K562 (cell line): ENCODE results near the gene ZDHHC8. TPM values are rescaled to one million over a fixed set of nuclear protein-coding genes. Genes with fewer than 3 reads are reported as not detected.
A peak's percentile ranks its signal among the peaks of the same experiment; 100 is the strongest.

Experiments used
- ARID3A ChIP-seq: IDR thresholded peaks from 2 replicates; pipeline ENCODE4 v1.6.1; 2012; ENCODE audit warnings: low read depth, low read length, improper control_type of control experiment, borderline replicate concordance
- BRF1 ChIP-seq: IDR thresholded peaks from 3 replicates; pipeline ENCODE4 v1.6.1; 2011; ENCODE audit warnings: borderline replicate concordance, mild to moderate bottlenecking; ENCODE audit not compliant: insufficient read length; ENCODE audit errors: extremely low read depth
- C11orf30 ChIP-seq: fragments of 450-650 bp; IDR thresholded peaks from 2 replicates; pipeline ENCODE4 v1.6.1; 2016; ENCODE audit warnings: low read depth, mild to moderate bottlenecking
- E4F1 ChIP-seq: fragments of 250-450 bp; sonication (Bioruptor Pico); IDR thresholded peaks from 2 replicates; pipeline ENCODE4 v1.5.0; 2021; ENCODE audit warnings: mild to moderate bottlenecking, borderline replicate concordance
- GATAD2B ChIP-seq: fragments of 450-650 bp; IDR thresholded peaks from 2 replicates; pipeline ENCODE4 v1.6.1; 2017; ENCODE audit warnings: mild to moderate bottlenecking, borderline replicate concordance
- HNRNPH1 ChIP-seq: fragments of 200-400 bp; formaldehyde crosslinking; optimal IDR thresholded peaks from 2 replicates; pipeline ENCODE3; 2017; ENCODE audit warnings: low read depth, mild to moderate bottlenecking, low read length, moderate library complexity
- LARP7 ChIP-seq: fragments of 450-650 bp; IDR thresholded peaks from 2 replicates; pipeline ENCODE4 v1.6.1; 2016
- MCM5 ChIP-seq: fragments of 450-650 bp; IDR thresholded peaks from 2 replicates; pipeline ENCODE4 v1.6.1; 2016; ENCODE audit warnings: low read depth
- NFYB ChIP-seq: IDR thresholded peaks from 2 replicates; pipeline ENCODE4 v1.6.1; 2011; ENCODE audit warnings: mild to moderate bottlenecking, moderate library complexity; ENCODE audit not compliant: insufficient read length; ENCODE audit errors: extremely low read depth
- POLR2A ChIP-seq: fragments of 450-650 bp; conservative IDR thresholded peaks from 2 replicates; pipeline ENCODE4 v1.6.1; 2016
- RAD21 ChIP-seq, 2 experiments: fragments of 250-450 bp in 1 of 2; fragments of 450-650 bp in 1 of 2; sonication (Bioruptor Pico) in 1 of 2; formaldehyde crosslinking in 1 of 2; IDR thresholded peaks in 1 of 2; conservative IDR thresholded peaks in 1 of 2; 2 replicates each; pipeline versions ENCODE4 v1.4.0 to v1.8.0; 2020 to 2022; ENCODE audit warnings: mild to moderate bottlenecking in 2 of 2, moderate library complexity in 1 of 2
- SAFB ChIP-seq: fragments of 200-400 bp; formaldehyde crosslinking; IDR thresholded peaks from 2 replicates; pipeline ENCODE4 v1.6.1; 2017; ENCODE audit warnings: low read depth, low read length, borderline replicate concordance
- SMAD2 ChIP-seq: fragments of 150-350 bp; IDR thresholded peaks from 2 replicates; pipeline ENCODE4 v1.6.1; 2014; ENCODE audit warnings: low read depth, mild to moderate bottlenecking, low read length
- STAT6 ChIP-seq: sonication (generic); formaldehyde crosslinking; IDR thresholded peaks from 2 replicates; pipeline ENCODE4 v1.8.1; 2023; ENCODE audit warnings: mild to moderate bottlenecking, missing genetic modification reagents
- ZNF431 ChIP-seq: sonication (generic); formaldehyde crosslinking; IDR thresholded peaks from 2 replicates; pipeline ENCODE4 v1.8.0; 2022; ENCODE audit warnings: mild to moderate bottlenecking, missing genetic modification reagents
- polyA plus RNA-seq, 8 experiments: library from polyadenylated mRNA; depleted of rRNA in 4 of 8; stranded (reverse) in 5 of 8; unstranded in 3 of 8; fragments of >200 nt; fragmentation: Nextera tagmentation in 2 of 8; fragmentation: Illumina TruSeq in 1 of 8; extraction: Ambion mirVana in 2 of 8; extraction: Trizol in 1 of 8; gene quantifications; 2 replicates each; pipeline versions ENCODE4 v1.2.1 to v1.2.3, GENCODE V29; 2011 to 2014; ENCODE audit warnings: inconsistent platforms in 1 of 8, missing spikeins in 1 of 8
- total RNA-seq, 7 experiments: library from RNA; depleted of rRNA in 6 of 7; stranded (reverse); fragments of >200 nt in 6 of 7; fragmentation: Illumina TruSeq in 2 of 7; extraction: Trizol in 2 of 7; gene quantifications; 2 replicates each; pipeline versions ENCODE4 v1.2.1 to v1.2.3, GENCODE V29; 2011 to 2021; ENCODE audit warnings: low replicate concordance in 1 of 7
- TF ChIP-seq, protein P1 (sequence below): IDR thresholded peaks from 3 replicates; pipeline ENCODE4 v1.6.1; 2011; ENCODE audit warnings: borderline replicate concordance, mild to moderate bottlenecking; ENCODE audit not compliant: insufficient read length, insufficient read depth
- TF ChIP-seq, protein P2 (sequence below): IDR thresholded peaks from 2 replicates; pipeline ENCODE4 v1.6.1; 2011; ENCODE audit warnings: borderline replicate concordance, low read depth, mild to moderate bottlenecking, moderate library complexity, low read length; ENCODE audit not compliant: insufficient read depth, poor library complexity, severe bottlenecking

Gene ZDHHC8
- total and polyA plus RNA-seq, 9 of the 15 experiments (the other 6 are each of a cell fraction or from before 2014, with no cell fraction given), result 0.04 to 109 (median 16.4) TPM

DNA sequence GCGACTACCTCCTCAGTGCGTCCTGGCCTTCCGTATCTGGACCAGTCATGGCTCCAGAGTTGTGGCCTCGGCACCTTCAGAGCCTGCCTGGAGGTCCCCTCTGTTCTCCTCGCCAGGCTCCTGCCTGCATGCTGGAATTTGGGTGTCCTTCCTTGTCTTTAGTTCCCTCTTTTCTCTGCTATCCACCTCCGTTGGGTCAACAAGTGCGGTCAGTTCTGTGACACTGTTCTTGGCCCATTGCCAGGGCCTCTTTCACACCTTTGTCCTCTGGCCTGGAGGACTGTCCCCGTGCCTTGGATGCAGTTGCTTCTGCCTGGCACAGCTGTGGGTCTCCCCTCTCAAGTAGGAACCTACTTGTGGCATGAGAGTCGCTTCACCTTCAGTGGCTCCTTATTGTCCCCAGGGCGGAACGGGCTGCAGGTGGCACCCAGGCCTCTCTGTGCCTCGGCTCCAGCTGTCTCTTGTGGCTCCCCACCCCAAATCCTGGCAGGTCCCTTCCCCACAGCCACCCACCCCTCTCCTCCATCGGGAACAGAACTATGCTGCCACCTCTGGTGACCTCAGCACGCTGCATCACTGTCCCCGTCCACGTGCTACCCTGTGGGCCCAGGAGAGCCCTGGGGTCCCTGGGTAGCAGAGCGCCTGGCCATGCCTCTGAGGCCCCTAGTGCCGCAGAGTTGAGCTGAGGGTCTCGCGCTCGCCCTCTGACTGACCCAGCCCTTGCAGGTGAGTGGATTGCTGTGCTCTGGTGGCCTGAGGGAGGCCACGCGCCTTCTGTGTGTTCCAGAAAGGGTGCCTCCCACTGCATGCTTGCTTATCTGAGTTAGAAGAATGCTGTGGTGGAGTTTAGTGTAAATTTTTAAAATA lies 46.8 kb upstream of the ZDHHC8 start (continued):
- no peak for TF ChIP-seq LARP7
- TF ChIP-seq SAFB, result no peak
- no peak for TF ChIP-seq GATAD2B
- TF ChIP-seq STAT6, result peak; percentile 98
- no peak for TF ChIP-seq BRF1
- no peak for TF ChIP-seq E4F1 (CRISPR knock-in tag)
- no peak for TF ChIP-seq MCM5
- TF ChIP-seq HNRNPH1, result no peak
- no peak for TF ChIP-seq NFYB
- TF ChIP-seq, protein P1, sequence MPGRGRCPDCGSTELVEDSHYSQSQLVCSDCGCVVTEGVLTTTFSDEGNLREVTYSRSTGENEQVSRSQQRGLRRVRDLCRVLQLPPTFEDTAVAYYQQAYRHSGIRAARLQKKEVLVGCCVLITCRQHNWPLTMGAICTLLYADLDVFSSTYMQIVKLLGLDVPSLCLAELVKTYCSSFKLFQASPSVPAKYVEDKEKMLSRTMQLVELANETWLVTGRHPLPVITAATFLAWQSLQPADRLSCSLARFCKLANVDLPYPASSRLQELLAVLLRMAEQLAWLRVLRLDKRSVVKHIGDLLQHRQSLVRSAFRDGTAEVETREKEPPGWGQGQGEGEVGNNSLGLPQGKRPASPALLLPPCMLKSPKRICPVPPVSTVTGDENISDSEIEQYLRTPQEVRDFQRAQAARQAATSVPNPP, result no peak
- TF ChIP-seq ZNF431 (CRISPR knock-in tag), result no peak
- TF ChIP-seq ARID3A, result no peak
- TF ChIP-seq, protein P2, sequence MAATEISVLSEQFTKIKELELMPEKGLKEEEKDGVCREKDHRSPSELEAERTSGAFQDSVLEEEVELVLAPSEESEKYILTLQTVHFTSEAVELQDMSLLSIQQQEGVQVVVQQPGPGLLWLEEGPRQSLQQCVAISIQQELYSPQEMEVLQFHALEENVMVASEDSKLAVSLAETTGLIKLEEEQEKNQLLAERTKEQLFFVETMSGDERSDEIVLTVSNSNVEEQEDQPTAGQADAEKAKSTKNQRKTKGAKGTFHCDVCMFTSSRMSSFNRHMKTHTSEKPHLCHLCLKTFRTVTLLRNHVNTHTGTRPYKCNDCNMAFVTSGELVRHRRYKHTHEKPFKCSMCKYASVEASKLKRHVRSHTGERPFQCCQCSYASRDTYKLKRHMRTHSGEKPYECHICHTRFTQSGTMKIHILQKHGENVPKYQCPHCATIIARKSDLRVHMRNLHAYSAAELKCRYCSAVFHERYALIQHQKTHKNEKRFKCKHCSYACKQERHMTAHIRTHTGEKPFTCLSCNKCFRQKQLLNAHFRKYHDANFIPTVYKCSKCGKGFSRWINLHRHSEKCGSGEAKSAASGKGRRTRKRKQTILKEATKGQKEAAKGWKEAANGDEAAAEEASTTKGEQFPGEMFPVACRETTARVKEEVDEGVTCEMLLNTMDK, result no peak
- TF ChIP-seq RAD21 (CRISPR knock-in tag; conservative IDR thresholded peaks at IDR 0.05 in 1 of 2, IDR thresholded peaks at IDR 0.05 in 1 of 2), result peak; percentile 69 to 84
- TF ChIP-seq POLR2A, result no peak
- TF ChIP-seq SMAD2, result no peak
- no peak for TF ChIP-seq C11orf30
